Cardiac muscle cell (in vitro differentiated cells and primary cell): ENCODE measurements around the gene KRTAP6-1. TPM values are rescaled to one million over a fixed set of nuclear protein-coding genes. Genes with fewer than 3 reads are reported as not detected.

Source experiments
- DNase-seq, 2 donors: peaks; one replicate each; pipeline versions ENCODE4 v3.0.0 to v3.0.0-alpha.2; 2010 to 2017; ENCODE audit warnings: low read depth in 1 of 2, low spot score in 1 of 2
- H3K27ac ChIP-seq: fragments of 200-600 bp; sonication (generic); 2 replicates; pipeline ENCODE4 v1.5.1; 2016
- H3K27me3 ChIP-seq: fragments of 200-600 bp; sonication (generic); 2 replicates; pipeline ENCODE4 v1.6.0; 2016; ENCODE audit warnings: control low read depth
- H3K36me3 ChIP-seq: fragments of 200-600 bp; sonication (generic); 2 replicates; pipeline ENCODE4 v1.5.1; 2016; ENCODE audit warnings: control low read depth
- H3K4me1 ChIP-seq: fragments of 200-600 bp; sonication (generic); 2 replicates; pipeline ENCODE4 v1.8.1; 2017; ENCODE audit warnings: low read depth, mild to moderate bottlenecking, mixed run types
- H3K4me3 ChIP-seq: fragments of 200-600 bp; sonication (generic); 2 replicates; pipeline ENCODE4 v1.5.1; 2016; ENCODE audit warnings: mild to moderate bottlenecking
- H3K9me3 ChIP-seq: fragments of 200-600 bp; sonication (generic); 2 replicates; pipeline ENCODE4 v1.5.1; 2017; ENCODE audit warnings: low read depth, mild to moderate bottlenecking, control low read depth
- CTCF ChIP-seq: IDR thresholded peaks from 2 replicates; pipeline ENCODE4 v1.5.1; 2012; ENCODE audit warnings: low read depth, mild to moderate bottlenecking, low read length
- polyA plus RNA-seq: library from polyadenylated mRNA; unstranded; fragments of >200 nt; fragmentation: Nextera tagmentation; extraction: Ambion mirVana; gene quantifications from 2 replicates; pipeline ENCODE4 v1.2.1, GENCODE V29; 2016
- total RNA-seq: library from RNA; depleted of rRNA; stranded (reverse); fragments of >200 nt; gene quantifications from 2 replicates; pipeline ENCODE4 v1.2.3, GENCODE V29; 2016

The KRTAP6-1 gene
- total and polyA plus RNA-seq, 2 experiments from 2014 or later, result not detected

GRCh38 chr21:30629200-30629599, 15.5 kb upstream of the KRTAP6-1 start:
- TF ChIP-seq CTCF, result no peak
- H3K4me1 ChIP-seq, result no peaks in the 10 kb centered on the region

GRCh38 chr21:30628109-30628508, 14.4 kb upstream of the KRTAP6-1 start:
- no peak for TF ChIP-seq CTCF
- no peaks in the 10 kb centered on the region for H3K36me3 ChIP-seq
- no peak overlapping the region for H3K27ac ChIP-seq
- no peak for DNase-seq
- no peaks in the 10 kb centered on the region for H3K9me3 ChIP-seq
- no peaks in the 10 kb centered on the region for H3K27me3 ChIP-seq
- no peaks in the 10 kb centered on the region for H3K4me1 ChIP-seq
- no peak overlapping the region for H3K4me3 ChIP-seq

More at GRCh38 chr21:30629200-30629599, 15.5 kb upstream of the KRTAP6-1 start:
- H3K9me3 ChIP-seq, result no peaks in the 10 kb centered on the region
- H3K27ac ChIP-seq, result no peak overlapping the region
- H3K27me3 ChIP-seq, result no peaks in the 10 kb centered on the region
- DNase-seq, result peak in 1 of 2 donors; percentile 0
- H3K4me3 ChIP-seq, result no peak overlapping the region
- no peaks in the 10 kb centered on the region for H3K36me3 ChIP-seq

- no peak overlapping the region for H3K27ac ChIP-seq
- no peaks in the 10 kb centered on the region for H3K9me3 ChIP-seq
- H3K27me3 ChIP-seq, result no peaks in the 10 kb centered on the region
- H3K4me3 ChIP-seq, result no peak overlapping the region
- no peak for DNase-seq
- no peak for TF ChIP-seq CTCF
- no peaks in the 10 kb centered on the region for H3K4me1 ChIP-seq
- no peaks in the 10 kb centered on the region for H3K36me3 ChIP-seq
Observed at GRCh38 chr21:30625449-30626165, 11.9 kb upstream of the KRTAP6-1 start.

GRCh38 chr21:30623362-30623761, 9.6 kb upstream of the KRTAP6-1 start:
- Histone ChIP-seq H3K9me3 (no peaks in the 10 kb centered on the region), H3K27ac (no peak overlapping the region), H3K36me3 (no peaks in the 10 kb centered on the region), H3K27me3 (no peaks in the 10 kb centered on the region), H3K4me1 (no peaks in the 10 kb centered on the region), H3K4me3 (no peak overlapping the region)
- TF ChIP-seq CTCF, result no peak
- DNase-seq, result no peak

- Histone ChIP-seq H3K9me3 (no peaks in the 10 kb centered on the region), H3K4me1 (no peaks in the 10 kb centered on the region), H3K36me3 (no peaks in the 10 kb centered on the region), H3K27ac (no peak within 1 kb of the TSS), H3K27me3 (no peaks in the 10 kb centered on the region), H3K4me3 (no peak within 1 kb of the TSS)
- no peak for TF ChIP-seq CTCF
- no peak for DNase-seq
Observed at GRCh38 chr21:30620522-30620921, 6.8 kb upstream of the KRTAP6-1 start, which contains the start of gene KRTAP20-4. TSS of gene KRTAP20-4 (plus strand) at chr21:30620627.
